HL-60 (cell line): ENCODE data around the gene PAMR1.

ENCODE experiments used
- CTCF ChIP-seq: IDR thresholded peaks from one replicate; pipeline ENCODE4 v1.5.1; 2011; ENCODE audit warnings: low read length, control low read depth, inconsistent platforms; ENCODE audit not compliant: insufficient read depth
- POLR2AphosphoS5 ChIP-seq: IDR thresholded peaks from 2 replicates; pipeline ENCODE4 v1.6.1; 2012; ENCODE audit warnings: low read depth
- REST ChIP-seq: IDR thresholded peaks from 2 replicates; pipeline ENCODE4 v1.6.1; 2012; ENCODE audit warnings: low read depth; ENCODE audit not compliant: insufficient replicate concordance
- SPI1 ChIP-seq: IDR thresholded peaks from 2 replicates; pipeline ENCODE4 v1.6.1; 2012; ENCODE audit warnings: low read depth, mild to moderate bottlenecking, borderline replicate concordance

GRCh38 chr11:35485656-35486322 is 39.6 kb downstream of the PAMR1 start:
- TF ChIP-seq CTCF, result peak; percentile 74
- no peak for TF ChIP-seq REST
- TF ChIP-seq SPI1, result no peak
- TF ChIP-seq POLR2AphosphoS5, result no peak
